Natural killer cell (primary cell): Measurements from ENCODE around the gene MAP7D2. TPM values are rescaled to one million over a fixed set of nuclear protein-coding genes. Genes with fewer than 3 reads are reported as not detected.

ENCODE experiments used
- ATAC-seq, 3 donors: fragments of 150-1000 bp in 2 of 3; fragments of 200-7000 bp in 1 of 3; cut with Tn5 transposase; 1 replicate in 1 of 3; 2 replicates in 2 of 3; pipeline ENCODE4 v1.10.0; 2021; ENCODE audit warnings: mild to moderate bottlenecking in 2 of 3, moderate library complexity in 2 of 3
- DNase-seq, 2 donors: peaks; one replicate each; pipeline versions ENCODE4 v3.0.0 to v3.0.0-alpha.2; 2013 to 2021; ENCODE audit warnings: mixed read lengths in 1 of 2
- H3K27ac ChIP-seq: one replicate; pipeline ENCODE4 v1.5.1; 2013; ENCODE audit warnings: mild to moderate bottlenecking, low read length
- H3K27me3 ChIP-seq: one replicate; pipeline ENCODE4 v1.6.1; 2013; ENCODE audit warnings: low read length; ENCODE audit not compliant: control insufficient read depth, insufficient read depth
- H3K36me3 ChIP-seq: one replicate; pipeline ENCODE4 v1.6.1; 2013; ENCODE audit warnings: low read length; ENCODE audit not compliant: control insufficient read depth, insufficient read depth
- H3K4me1 ChIP-seq: one replicate; pipeline ENCODE4 v1.6.1; 2013; ENCODE audit warnings: low read length; ENCODE audit not compliant: control insufficient read depth, insufficient read depth
- H3K4me3 ChIP-seq: one replicate; pipeline ENCODE4 v1.5.1; 2013; ENCODE audit warnings: low read length
- H3K9me3 ChIP-seq: one replicate; pipeline ENCODE4 v1.6.1; 2013; ENCODE audit warnings: low read length; ENCODE audit not compliant: control insufficient read depth, insufficient read depth
- H3K27ac Mint-ChIP-seq, 2 donors: one replicate each; pipeline ENCODE4 v1.8.0; 2022; ENCODE audit warnings: mild to moderate bottlenecking in 2 of 2, mixed read lengths in 2 of 2, moderate library complexity in 1 of 2
- H3K27me3 Mint-ChIP-seq, 2 donors: one replicate each; pipeline ENCODE4 v1.8.0; 2022; ENCODE audit warnings: low read depth in 2 of 2, mixed read lengths in 2 of 2
- H3K36me3 Mint-ChIP-seq: one replicate; pipeline ENCODE4 v1.8.0; 2022; ENCODE audit warnings: mixed read lengths
- H3K4me1 Mint-ChIP-seq, 2 donors: one replicate each; pipeline ENCODE4 v1.8.0; 2022; ENCODE audit warnings: mixed read lengths in 2 of 2
- H3K4me3 Mint-ChIP-seq: one replicate; pipeline ENCODE4 v1.8.0; 2022; ENCODE audit warnings: mild to moderate bottlenecking, moderate library complexity, mixed read lengths
- H3K9me3 Mint-ChIP-seq, 2 donors: one replicate each; pipeline ENCODE4 v1.8.0; 2022; ENCODE audit warnings: mixed read lengths in 2 of 2
- WGBS: methylation state at CpG from one replicate; pipeline ENCODE4 v1.1.7; 2013; ENCODE audit warnings: missing lambda C conversion rate; ENCODE audit not compliant: insufficient coverage; 5-methylcytosine and 5-hydroxymethylcytosine counted together
- intact Hi-C: fragments of 100-400 bp; cut with micrococcal nuclease; formaldehyde crosslinking; loops from one replicate; pipeline ENCODE4 v1.14.2; 2022
- total RNA-seq, 4 donors: library from RNA; stranded (reverse); fragments of 120-200 nt in 1 of 4; gene quantifications; one replicate each; pipeline versions ENCODE4 v1.2.3 to v1.2.4, GENCODE V29; 2013 to 2022
- TF ChIP-seq, protein P1 (sequence below): fragments of 200-600 bp; IDR thresholded peaks from one replicate; pipeline ENCODE4 v1.8.0; 2022; ENCODE audit warnings: antibody characterized with exemption

MAP7D2 gene
- total RNA-seq, 3 donors from 2014 or later (not counting 1 experiment from before 2014, with no cell fraction given) = 0.09 to 1.5 TPM; not detected in 1

DNA sequence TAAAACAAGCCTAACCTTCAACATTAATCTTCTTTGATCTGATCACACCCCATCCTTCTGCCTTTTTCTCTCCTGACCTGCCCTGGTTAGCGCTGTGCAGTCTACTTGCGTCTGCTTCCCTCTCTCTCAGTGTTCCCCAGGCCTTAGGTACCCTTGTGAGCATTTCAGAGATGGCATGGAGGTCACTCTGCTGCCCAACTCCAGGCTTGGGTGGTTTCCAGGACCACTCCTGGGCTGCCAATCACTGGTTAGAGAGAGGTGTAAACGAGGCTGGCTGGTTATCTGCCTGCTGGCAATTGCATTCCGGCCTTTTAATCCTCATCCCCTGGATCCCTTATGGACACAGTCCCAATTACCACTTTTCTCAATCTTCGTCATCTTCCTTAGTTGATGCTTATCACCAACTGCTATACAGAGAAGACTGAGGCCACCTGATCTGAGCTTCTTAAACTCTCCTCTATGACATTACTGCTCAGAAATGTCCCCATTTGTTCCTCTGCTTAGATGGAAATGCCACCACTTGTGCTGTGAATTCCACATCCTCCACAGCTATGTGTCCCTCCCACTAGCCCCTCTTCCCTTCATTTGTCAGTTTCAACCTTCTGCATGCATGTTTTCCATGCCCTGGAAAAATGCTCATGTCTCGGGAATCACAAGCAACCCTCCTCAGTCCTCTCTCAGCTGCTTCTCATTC lies 96.9 kb downstream of the MAP7D2 start:
- 92% methylated on average over 6 of the region's 6 CpGs for WGBS
- intact Hi-C loops = no loop called here
- ATAC-seq = no peak
- Histone ChIP-seq H3K36me3 (no peaks in the 10 kb centered on the region), H3K4me1 (no peaks in the 10 kb centered on the region), H3K4me3 (no peak overlapping the region), H3K27me3 (no peaks in the 10 kb centered on the region), H3K9me3 (no peaks in the 10 kb centered on the region), H3K27ac (no peak overlapping the region)
- peaks cover 7% of the 10 kb centered on the region for H3K36me3 Mint-ChIP-seq
- peaks cover 0 to 4% of the 10 kb centered on the region in 2 donors for H3K4me1 Mint-ChIP-seq
- no peak for DNase-seq
- no peak overlapping the region for H3K27ac Mint-ChIP-seq
- H3K9me3 Mint-ChIP-seq = peaks cover 2 to 4% of the 10 kb centered on the region in 2 donors
- peaks cover 0 to 9% of the 10 kb centered on the region in 2 donors for H3K27me3 Mint-ChIP-seq
- no peak overlapping the region for H3K4me3 Mint-ChIP-seq
- TF ChIP-seq, protein P1, sequence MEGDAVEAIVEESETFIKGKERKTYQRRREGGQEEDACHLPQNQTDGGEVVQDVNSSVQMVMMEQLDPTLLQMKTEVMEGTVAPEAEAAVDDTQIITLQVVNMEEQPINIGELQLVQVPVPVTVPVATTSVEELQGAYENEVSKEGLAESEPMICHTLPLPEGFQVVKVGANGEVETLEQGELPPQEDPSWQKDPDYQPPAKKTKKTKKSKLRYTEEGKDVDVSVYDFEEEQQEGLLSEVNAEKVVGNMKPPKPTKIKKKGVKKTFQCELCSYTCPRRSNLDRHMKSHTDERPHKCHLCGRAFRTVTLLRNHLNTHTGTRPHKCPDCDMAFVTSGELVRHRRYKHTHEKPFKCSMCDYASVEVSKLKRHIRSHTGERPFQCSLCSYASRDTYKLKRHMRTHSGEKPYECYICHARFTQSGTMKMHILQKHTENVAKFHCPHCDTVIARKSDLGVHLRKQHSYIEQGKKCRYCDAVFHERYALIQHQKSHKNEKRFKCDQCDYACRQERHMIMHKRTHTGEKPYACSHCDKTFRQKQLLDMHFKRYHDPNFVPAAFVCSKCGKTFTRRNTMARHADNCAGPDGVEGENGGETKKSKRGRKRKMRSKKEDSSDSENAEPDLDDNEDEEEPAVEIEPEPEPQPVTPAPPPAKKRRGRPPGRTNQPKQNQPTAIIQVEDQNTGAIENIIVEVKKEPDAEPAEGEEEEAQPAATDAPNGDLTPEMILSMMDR = no peak

- no peak for ATAC-seq
- H3K9me3 ChIP-seq = no peaks in the 10 kb centered on the region
- intact Hi-C loops = no loop called here
- H3K36me3 ChIP-seq = no peaks in the 10 kb centered on the region
- 100% methylated on average over 1 of the region's 2 CpGs for WGBS
- no peaks in the 10 kb centered on the region for H3K27me3 ChIP-seq
- no peak overlapping the region for H3K27ac ChIP-seq
- no peak overlapping the region for H3K4me3 ChIP-seq
- TF ChIP-seq, protein P1 = no peak
- peaks cover 7% of the 10 kb centered on the region for H3K36me3 Mint-ChIP-seq
- peaks cover 0 to 4% of the 10 kb centered on the region in 2 donors for H3K4me1 Mint-ChIP-seq
- H3K9me3 Mint-ChIP-seq = peaks cover 2 to 4% of the 10 kb centered on the region in 2 donors
- no peaks in the 10 kb centered on the region for H3K4me1 ChIP-seq
- H3K4me3 Mint-ChIP-seq = no peak overlapping the region
- H3K27ac Mint-ChIP-seq = no peak overlapping the region
- no peak for DNase-seq
- peaks cover 0 to 6% of the 10 kb centered on the region in 2 donors for H3K27me3 Mint-ChIP-seq
Observed at GRCh38 chrX:20016616-20016945, 100.1 kb downstream of the MAP7D2 start.

DNA sequence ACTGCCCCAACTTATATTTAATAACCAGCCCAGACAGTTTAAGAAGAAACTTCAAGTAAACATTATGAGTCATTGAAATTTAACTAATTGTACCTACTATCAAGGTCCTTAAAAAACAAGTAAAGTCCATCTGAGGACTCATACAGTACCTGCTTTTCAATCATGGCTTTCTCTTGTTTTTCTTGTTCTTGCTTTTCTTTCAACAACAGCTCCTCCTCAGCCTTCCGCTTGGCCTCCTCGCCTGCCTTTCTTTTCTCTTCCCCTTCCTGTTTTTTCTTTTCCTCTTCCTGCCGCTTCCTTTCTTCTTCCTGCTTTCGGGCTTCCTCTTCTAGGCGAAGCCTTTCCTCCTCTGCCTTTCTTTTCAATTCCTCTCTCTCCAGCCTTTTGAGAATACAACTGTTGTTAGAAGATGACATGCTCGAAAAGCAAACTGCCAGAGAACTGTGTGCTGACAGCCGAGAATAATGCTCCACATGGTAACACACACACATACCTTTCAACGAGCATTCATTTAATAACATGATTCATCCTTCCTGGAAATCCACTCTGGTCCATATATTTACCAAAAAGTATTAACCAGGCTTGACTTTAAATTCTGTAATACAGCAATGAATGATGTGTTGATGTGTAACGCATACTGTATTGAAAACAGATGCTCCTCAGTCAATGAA lies 100.6 kb downstream of the MAP7D2 start:
- Histone ChIP-seq H3K27me3 (no peaks in the 10 kb centered on the region), H3K4me1 (no peaks in the 10 kb centered on the region), H3K36me3 (no peaks in the 10 kb centered on the region), H3K27ac (no peak overlapping the region), H3K4me3 (no peak overlapping the region), H3K9me3 (no peaks in the 10 kb centered on the region)
- TF ChIP-seq, protein P1 = no peak
- DNase-seq (no peak), ATAC-seq (no peak)
- peaks cover 0 to 4% of the 10 kb centered on the region in 2 donors for H3K4me1 Mint-ChIP-seq
- H3K9me3 Mint-ChIP-seq = peaks cover 2 to 4% of the 10 kb centered on the region in 2 donors
- H3K4me3 Mint-ChIP-seq = no peak overlapping the region
- WGBS = 94% methylated on average over 8 of the region's 9 CpGs
- peaks cover 7% of the 10 kb centered on the region for H3K36me3 Mint-ChIP-seq
- peaks cover 0 to 6% of the 10 kb centered on the region in 2 donors for H3K27me3 Mint-ChIP-seq
- no peak overlapping the region for H3K27ac Mint-ChIP-seq
- intact Hi-C loops = no loop called here
